GM18951 (cell line): ENCODE data around the gene TCIRG1.

Source experiments
- POLR2A ChIP-seq: IDR thresholded peaks from 4 replicates; pipeline ENCODE4 v1.6.1; 2011; ENCODE audit warnings: mild to moderate bottlenecking; ENCODE audit not compliant: insufficient read length, insufficient read depth; ENCODE audit errors: extremely low read depth
- in situ Hi-C: fragments of 300-500 bp; cut with MboI; formaldehyde crosslinking; loops from one replicate; pipeline ENCODE4 v1.12.0; 2022; ENCODE audit warnings: low sequenced_read_pairs, mixed read lengths, inconsistent platforms; ENCODE audit not compliant: unreplicated experiment

Gene TCIRG1

GRCh38 chr11:68010090-68011041 lies 28.5 kb upstream of the TCIRG1 start, which contains the start of gene ALDH3B1:
Gene ALDH3B1 (plus strand): TSS chr11:68010327. CDS start chr11:68015298, 4,971 bp downstream.
- no peak for TF ChIP-seq POLR2A
- in situ Hi-C loops, result no loop called here

GRCh38 chr11:68011051-68011943 lies 27.5 kb upstream of the TCIRG1 start:
- in situ Hi-C loops, result no loop called here
- TF ChIP-seq POLR2A, result no peak

- no peak for TF ChIP-seq POLR2A
- in situ Hi-C loops, result no loop called here
These were observed 26.6 kb upstream of the TCIRG1 start for GRCh38 chr11:68012044-68012842.

- TF ChIP-seq POLR2A, result no peak
- in situ Hi-C loops, result no loop called here
These were observed 25.8 kb upstream of the TCIRG1 start for GRCh38 chr11:68012843-68013610.

- TF ChIP-seq POLR2A, result no peak
- in situ Hi-C loops, result no loop called here
These were observed 25.1 kb upstream of the TCIRG1 start for GRCh38 chr11:68013611-68014156.

GRCh38 chr11:68014157-68014946 lies 24.5 kb upstream of the TCIRG1 start:
- in situ Hi-C loops, result no loop called here
- no peak for TF ChIP-seq POLR2A

- in situ Hi-C loops, result no loop called here
These were observed 23.8 kb upstream of the TCIRG1 start for GRCh38 chr11:68014947-68015447.

GRCh38 chr11:68015467-68015866 lies 23.4 kb upstream of the TCIRG1 start:
- TF ChIP-seq POLR2A, result no peak
- in situ Hi-C loops, result no loop called here

More at GRCh38 chr11:68014947-68015447, 23.8 kb upstream of the TCIRG1 start:
- TF ChIP-seq POLR2A, result no peak

GRCh38 chr11:68016161-68016903 lies 22.5 kb upstream of the TCIRG1 start:
- no peak for TF ChIP-seq POLR2A
- in situ Hi-C loops, result no loop called here
